GM18505 (cell line): Measurements from ENCODE around the gene GMPPA.

Experiments
- ATAC-seq: cut with Tn5 transposase; IDR thresholded peaks from one replicate; pipeline ENCODE4 v1.9.1; 2021; ENCODE audit not compliant: unreplicated experiment
- POLR2A ChIP-seq: IDR thresholded peaks from 4 replicates; pipeline ENCODE4 v1.6.1; 2011; ENCODE audit warnings: borderline replicate concordance; ENCODE audit not compliant: insufficient read depth, insufficient read length; ENCODE audit errors: extremely low read depth

Gene GMPPA

DNA sequence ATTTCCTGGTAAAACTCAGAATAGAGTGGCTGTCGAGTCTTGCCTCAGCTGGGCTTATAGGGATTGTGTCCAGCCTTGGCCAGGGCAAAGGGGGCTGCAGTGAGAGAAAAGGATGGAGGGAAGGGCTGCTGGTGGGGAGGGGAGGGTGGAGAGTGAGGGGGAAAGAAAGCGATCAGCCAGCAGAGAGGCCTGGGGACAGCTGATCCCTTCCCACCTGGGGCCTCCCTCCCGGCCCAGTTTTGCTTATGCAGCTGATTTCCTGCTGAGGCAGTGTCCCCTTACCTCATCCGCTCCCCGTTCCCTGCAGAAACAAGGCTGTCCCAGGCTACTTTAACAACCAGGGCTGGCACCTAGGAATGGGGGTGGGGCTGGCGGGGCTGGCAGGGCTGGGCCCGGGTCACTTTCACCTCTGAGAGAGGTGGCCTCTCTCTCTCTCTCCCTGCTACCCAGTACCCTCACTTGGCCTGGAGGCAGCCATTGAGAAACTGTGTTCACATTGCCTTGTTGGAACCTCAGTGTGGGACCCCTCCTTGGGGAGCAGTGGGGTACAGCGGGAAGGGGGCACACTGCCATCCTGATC, 12.2 kb upstream of the GMPPA start:
- no peak for ATAC-seq
- no peak for TF ChIP-seq POLR2A

DNA sequence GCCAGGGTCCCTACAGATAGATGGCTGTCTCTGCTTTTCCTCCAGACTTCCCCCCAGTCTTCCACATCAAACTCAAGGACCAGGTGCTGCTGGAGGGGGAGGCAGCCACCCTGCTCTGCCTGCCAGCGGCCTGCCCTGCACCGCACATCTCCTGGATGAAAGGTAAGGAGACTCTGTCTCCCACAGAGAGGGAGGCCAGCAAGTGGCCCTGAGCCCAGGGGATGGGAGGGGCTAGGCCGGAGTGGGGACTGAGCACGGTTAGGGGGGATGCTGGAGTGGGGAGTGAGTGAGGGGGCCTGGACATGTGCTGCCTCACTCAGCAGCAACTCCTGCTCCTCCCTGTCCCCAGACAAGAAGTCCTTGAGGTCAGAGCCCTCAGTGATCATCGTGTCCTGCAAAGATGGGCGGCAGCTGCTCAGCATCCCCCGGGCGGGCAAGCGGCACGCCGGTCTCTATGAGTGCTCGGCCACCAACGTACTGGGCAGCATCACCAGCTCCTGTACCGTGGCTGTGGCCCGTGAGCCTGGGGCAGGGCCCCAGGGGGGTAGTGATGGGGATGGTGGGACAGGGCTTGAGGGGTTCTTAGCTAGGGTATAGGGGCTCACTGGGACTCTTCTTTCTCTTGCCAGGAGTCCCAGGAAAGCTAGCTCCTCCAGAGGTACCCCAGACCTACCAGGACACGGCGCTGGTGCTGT, 10.4 kb upstream of the GMPPA start:
- TF ChIP-seq POLR2A = no peak
- ATAC-seq = no peak

GRCh38 chr2:219488844-219489194, 9.9 kb upstream of the GMPPA start:
- no peak for TF ChIP-seq POLR2A
- no peak for ATAC-seq

GRCh38 chr2:219489315-219489714, 9.4 kb upstream of the GMPPA start:
- no peak for ATAC-seq
- TF ChIP-seq POLR2A = no peak

DNA sequence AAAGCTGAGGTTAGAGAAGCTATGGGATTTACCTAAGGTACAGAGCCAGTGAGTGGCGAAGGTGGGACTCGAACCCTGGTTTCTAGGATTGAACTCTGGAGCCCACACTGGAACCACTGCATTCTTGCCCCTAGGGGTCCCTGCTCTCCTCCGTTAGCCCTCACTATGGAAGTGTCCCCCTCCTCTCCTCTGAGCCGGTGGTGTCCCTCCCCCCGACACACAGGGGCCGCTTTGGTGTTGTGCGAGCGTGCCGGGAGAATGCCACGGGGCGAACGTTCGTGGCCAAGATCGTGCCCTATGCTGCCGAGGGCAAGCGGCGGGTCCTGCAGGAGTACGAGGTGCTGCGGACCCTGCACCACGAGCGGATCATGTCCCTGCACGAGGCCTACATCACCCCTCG, 8.5 kb upstream of the GMPPA start:
- ATAC-seq = no peak
- no peak for TF ChIP-seq POLR2A

DNA sequence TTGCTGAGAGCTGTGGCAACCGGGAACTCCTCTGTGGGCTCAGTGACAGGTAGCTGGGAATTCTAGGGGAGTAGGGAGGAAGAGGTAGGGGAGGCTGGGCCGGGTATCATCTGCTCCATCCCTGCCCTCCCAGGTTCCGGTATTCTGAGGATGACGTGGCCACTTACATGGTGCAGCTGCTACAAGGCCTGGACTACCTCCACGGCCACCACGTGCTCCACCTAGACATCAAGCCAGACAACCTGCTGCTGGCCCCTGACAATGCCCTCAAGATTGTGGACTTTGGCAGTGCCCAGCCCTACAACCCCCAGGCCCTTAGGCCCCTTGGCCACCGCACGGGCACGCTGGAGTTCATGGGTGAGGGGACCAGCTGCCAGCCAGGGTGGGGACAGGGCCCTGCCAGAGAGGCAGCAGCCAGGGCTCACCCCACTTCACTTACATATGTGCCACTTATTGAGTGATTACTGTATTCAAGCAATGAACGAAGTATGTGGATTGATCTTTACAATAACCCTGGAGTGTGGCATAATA, 8.0 kb upstream of the GMPPA start:
- no peak for ATAC-seq
- no peak for TF ChIP-seq POLR2A

- TF ChIP-seq POLR2A = no peak
These were observed 7.3 kb upstream of the GMPPA start for GRCh38 chr2:219491278-219491963.

GRCh38 chr2:219492575-219492974, 6.1 kb upstream of the GMPPA start:
- no peak for TF ChIP-seq POLR2A
- no peak for ATAC-seq

More at GRCh38 chr2:219491278-219491963, 7.3 kb upstream of the GMPPA start:
- no peak for ATAC-seq

GRCh38 chr2:219493086-219493485, 5.6 kb upstream of the GMPPA start:
- TF ChIP-seq POLR2A = no peak
- no peak for ATAC-seq

GRCh38 chr2:219494952-219495530, 3.6 kb upstream of the GMPPA start:
- TF ChIP-seq POLR2A = no peak
- no peak for ATAC-seq

- no peak for TF ChIP-seq POLR2A
- no peak for ATAC-seq
These were observed 3.1 kb upstream of the GMPPA start for GRCh38 chr2:219495531-219496122.

- TF ChIP-seq POLR2A = no peak
- ATAC-seq = no peak
These were observed 2.4 kb upstream of the GMPPA start for GRCh38 chr2:219496247-219496824.
